HEK293 (cell line): ENCODE results near the gene CCDC85C.

Experiments
- CTCF ChIA-PET: fragments of 350-600 bp; formaldehyde crosslinking; extraction: SDS; loops from one replicate; lab custom pipeline; 2021; ENCODE audit warnings: antibody characterized with exemption; lab: Yijun Ruan, JAX
- POLR2A ChIA-PET: fragments of 300-600 bp; formaldehyde crosslinking; extraction: SDS; loops from one replicate; lab custom pipeline; 2020; ENCODE audit warnings: antibody characterized with exemption, inconsistent platforms; lab: Yijun Ruan, JAX
- H3K27ac ChIP-seq: fragments of 200-500 bp; sonication (Bioruptor generic); 2 replicates; pipeline ENCODE4 v1.5.1; 2014; ENCODE audit warnings: low read depth, low read length, control low read depth, inconsistent platforms; ENCODE audit errors: extremely low read depth
- H3K36me3 ChIP-seq, 2 experiments: fragments of 200-500 bp in 1 of 2; sonication (Bioruptor generic) in 1 of 2; 1 replicate in 1 of 2; 2 replicates in 1 of 2; pipeline ENCODE4 v1.5.1; 2014 to 2017; ENCODE audit warnings: inconsistent platforms in 2 of 2, low read length in 2 of 2; ENCODE audit not compliant: control insufficient read depth in 2 of 2, insufficient read depth in 1 of 2
- H3K4me1 ChIP-seq: fragments of 200-500 bp; sonication (Bioruptor generic); 2 replicates; pipeline ENCODE4 v1.5.1; 2014; ENCODE audit warnings: mild to moderate bottlenecking, low read length, inconsistent platforms; ENCODE audit not compliant: control insufficient read depth, insufficient read depth
- H3K4me3 ChIP-seq: 2 replicates; pipeline ENCODE4 v1.5.1; 2011; ENCODE audit warnings: low read depth, mild to moderate bottlenecking, control low read depth, low read length, moderate library complexity
- H3K9me3 ChIP-seq: fragments of 200-500 bp; sonication (Bioruptor generic); 2 replicates; pipeline ENCODE4 v1.5.1; 2014; ENCODE audit warnings: low read depth, low read length, inconsistent platforms; ENCODE audit not compliant: control insufficient read depth, insufficient read depth
- CTCF ChIP-seq: fragments of 450-650 bp; formaldehyde crosslinking; IDR thresholded peaks from 2 replicates; pipeline ENCODE4 v1.5.1; 2016; ENCODE audit warnings: missing biosample characterization, missing genetic modification characterization
- GLIS1 ChIP-seq: fragments of 450-650 bp; formaldehyde crosslinking; IDR thresholded peaks from 2 replicates; pipeline ENCODE4 v1.5.1; 2016; ENCODE audit warnings: missing biosample characterization, missing genetic modification characterization
- PBX3 ChIP-seq: sonication (generic); formaldehyde crosslinking; IDR thresholded peaks from 2 replicates; pipeline ENCODE4 v1.8.1; 2022; ENCODE audit warnings: mild to moderate bottlenecking, moderate library complexity, missing genetic modification reagents
- PRDM6 ChIP-seq: fragments of 450-650 bp; formaldehyde crosslinking; IDR thresholded peaks from 2 replicates; pipeline ENCODE4 v1.5.1; 2017; ENCODE audit warnings: missing biosample characterization, missing genetic modification characterization
- ZBTB49 ChIP-seq: fragments of 450-650 bp; formaldehyde crosslinking; IDR thresholded peaks from 2 replicates; pipeline ENCODE4 v1.5.1; 2016; ENCODE audit warnings: missing biosample characterization, missing genetic modification characterization, low read depth
- ZIC2 ChIP-seq: fragments of 450-650 bp; formaldehyde crosslinking; IDR thresholded peaks from 2 replicates; pipeline ENCODE4 v1.5.1; 2016; ENCODE audit warnings: missing biosample characterization, missing genetic modification characterization
- ZNF10 ChIP-seq: fragments of 450-650 bp; formaldehyde crosslinking; IDR thresholded peaks from 2 replicates; pipeline ENCODE4 v1.5.1; 2017; ENCODE audit warnings: missing biosample characterization, missing genetic modification characterization
- ZNF148 ChIP-seq: fragments of 450-650 bp; formaldehyde crosslinking; IDR thresholded peaks from 2 replicates; pipeline ENCODE4 v1.5.0; 2017; ENCODE audit warnings: missing biosample characterization, missing genetic modification characterization, borderline replicate concordance
- ZNF19 ChIP-seq: fragments of 450-650 bp; formaldehyde crosslinking; IDR thresholded peaks from 2 replicates; pipeline ENCODE4; 2016; ENCODE audit warnings: missing biosample characterization, missing genetic modification characterization, low read depth
- ZNF423 ChIP-seq: fragments of 450-650 bp; formaldehyde crosslinking; IDR thresholded peaks from 2 replicates; pipeline ENCODE4 v1.5.1; 2016; ENCODE audit warnings: missing biosample characterization, missing genetic modification characterization
- ZNF488 ChIP-seq: fragments of 450-650 bp; formaldehyde crosslinking; IDR thresholded peaks from 2 replicates; pipeline ENCODE4 v1.5.1; 2016; ENCODE audit warnings: missing biosample characterization, missing genetic modification characterization
- ZNF513 ChIP-seq: fragments of 450-650 bp; IDR thresholded peaks from 2 replicates; pipeline ENCODE4 v1.5.1; 2018; ENCODE audit warnings: missing biosample characterization, missing genetic modification characterization
- ZNF639 ChIP-seq: fragments of 450-650 bp; formaldehyde crosslinking; IDR thresholded peaks from 2 replicates; pipeline ENCODE4 v1.5.1; 2016; ENCODE audit warnings: missing biosample characterization, missing genetic modification characterization
- ZNF692 ChIP-seq: fragments of 450-650 bp; formaldehyde crosslinking; IDR thresholded peaks from 2 replicates; pipeline ENCODE4 v1.5.1; 2016; ENCODE audit warnings: missing biosample characterization, missing genetic modification characterization
- ZNF776 ChIP-seq: fragments of 450-650 bp; formaldehyde crosslinking; IDR thresholded peaks from 2 replicates; pipeline ENCODE4 v1.5.0; 2017; ENCODE audit warnings: missing biosample characterization, missing genetic modification characterization, borderline replicate concordance
- ZNF830 ChIP-seq: fragments of 450-650 bp; IDR thresholded peaks from 2 replicates; pipeline ENCODE4 v1.5.0; 2018; ENCODE audit warnings: missing biosample characterization, missing genetic modification characterization, low read depth, mild to moderate bottlenecking, moderate library complexity

The CCDC85C gene

GRCh38 chr14:99560922-99561683 lies 42.9 kb downstream of the CCDC85C start:
- CTCF ChIA-PET = interaction anchor here (0.5 kb wide), 1 partner anchor 100 kb away, joined by 3 read pairs; no protein-coding TSS in a partner anchor

More at GRCh38 chr14:99560922-99561683, 42.9 kb downstream of the CCDC85C start:
- H3K36me3 ChIP-seq = no peaks in the 10 kb centered on the region
- no peak for TF ChIP-seq ZNF513 (tag by site-specific recombination)
- TF ChIP-seq GLIS1 (tag by site-specific recombination) = 0 out of 2 replicates have a peak, but pooled peaks have one; percentile 42
- no peak for TF ChIP-seq CTCF
- no peak for TF ChIP-seq PBX3 (CRISPR knock-in tag)
- TF ChIP-seq ZNF19 (tag by site-specific recombination) = no peak
- no peak for TF ChIP-seq ZNF639 (tag by site-specific recombination)
- no peak for TF ChIP-seq ZNF776 (tag by site-specific recombination)
- TF ChIP-seq ZBTB49 (tag by site-specific recombination) = no peak
- TF ChIP-seq ZNF830 (tag by site-specific recombination) = no peak
- no peak for TF ChIP-seq ZNF10
- no peak for TF ChIP-seq ZNF488 (tag by site-specific recombination)
- TF ChIP-seq ZNF692 (tag by site-specific recombination) = no peak
- no peak for TF ChIP-seq PRDM6 (tag by site-specific recombination)
- peak; percentile 55; the same call in 1 of the 2 replicates for TF ChIP-seq ZNF423 (tag by site-specific recombination)
- no peak for TF ChIP-seq ZNF148 (tag by site-specific recombination)
- peak; percentile 95 for TF ChIP-seq ZIC2
- H3K27ac ChIP-seq = no peak overlapping the region
- peaks cover 26% of the 10 kb centered on the region for H3K4me1 ChIP-seq
- POLR2A ChIA-PET = interaction anchor here (1.9 kb wide), 1 partner anchor 43 kb away, joined by 8 read pairs; the partner anchor contains the start of gene CCDC85C
- no peak overlapping the region for H3K4me3 ChIP-seq
- H3K9me3 ChIP-seq = no peaks in the 10 kb centered on the region
